Measurements from ENCODE around the gene FNBP1L. TPM values are rescaled to one million over a fixed set of nuclear protein-coding genes. Genes with fewer than 3 reads are reported as not detected.

FNBP1L gene
- total RNA-seq, 1 experiment from 2014 or later = 31.8 TPM

DNA sequence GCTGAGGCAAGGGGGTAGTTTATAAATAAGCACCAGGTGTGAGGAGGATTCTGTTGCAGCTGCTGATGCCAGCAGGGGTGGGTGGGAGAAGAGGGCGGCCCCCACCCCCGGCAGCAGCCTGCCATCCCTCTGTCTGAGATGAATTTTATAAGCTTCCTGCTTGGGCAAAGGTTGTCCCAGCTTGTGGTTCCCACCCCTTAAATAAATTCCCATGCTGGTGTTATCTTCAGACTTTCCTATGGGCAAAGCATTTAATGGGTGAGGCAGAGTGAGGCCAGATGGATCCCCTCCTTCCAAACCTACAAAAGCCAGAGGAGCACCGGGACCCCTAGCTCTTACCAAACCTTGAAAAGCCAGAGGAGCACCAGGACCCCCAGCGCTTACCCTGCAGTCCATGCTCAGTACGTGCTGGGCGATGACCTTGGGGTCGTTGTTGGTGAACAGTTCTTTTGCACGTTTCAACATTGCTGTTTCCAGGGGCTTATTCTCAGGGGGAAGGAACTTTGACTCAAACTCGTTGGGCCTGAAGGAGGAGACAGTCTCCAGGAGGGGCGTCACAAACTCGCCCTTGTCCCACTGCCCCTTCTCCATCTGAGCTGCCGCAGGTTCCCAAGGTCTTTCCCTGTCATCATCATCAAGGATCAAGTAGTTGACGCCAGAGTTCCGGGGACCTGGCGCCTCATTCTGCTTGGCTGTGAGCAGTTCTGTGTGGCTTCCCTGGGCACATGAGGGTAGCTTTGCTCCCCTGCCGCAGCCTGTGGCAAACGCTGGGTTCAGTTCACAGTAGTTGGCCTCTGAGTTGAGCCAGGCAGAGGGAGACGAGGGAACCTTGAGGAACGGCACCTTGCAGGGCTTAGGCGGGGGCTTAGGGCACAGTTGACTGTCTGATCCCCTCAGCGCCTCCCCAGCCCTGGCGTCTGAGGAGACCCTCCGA lies 134.3 kb downstream of the FNBP1L start:
- peaks cover 29% of the 10 kb centered on the region for H3K4me1 Mint-ChIP-seq (ENCODE audit: insufficient read depth, unreplicated experiment)
- TF ChIP-seq, protein P1, sequence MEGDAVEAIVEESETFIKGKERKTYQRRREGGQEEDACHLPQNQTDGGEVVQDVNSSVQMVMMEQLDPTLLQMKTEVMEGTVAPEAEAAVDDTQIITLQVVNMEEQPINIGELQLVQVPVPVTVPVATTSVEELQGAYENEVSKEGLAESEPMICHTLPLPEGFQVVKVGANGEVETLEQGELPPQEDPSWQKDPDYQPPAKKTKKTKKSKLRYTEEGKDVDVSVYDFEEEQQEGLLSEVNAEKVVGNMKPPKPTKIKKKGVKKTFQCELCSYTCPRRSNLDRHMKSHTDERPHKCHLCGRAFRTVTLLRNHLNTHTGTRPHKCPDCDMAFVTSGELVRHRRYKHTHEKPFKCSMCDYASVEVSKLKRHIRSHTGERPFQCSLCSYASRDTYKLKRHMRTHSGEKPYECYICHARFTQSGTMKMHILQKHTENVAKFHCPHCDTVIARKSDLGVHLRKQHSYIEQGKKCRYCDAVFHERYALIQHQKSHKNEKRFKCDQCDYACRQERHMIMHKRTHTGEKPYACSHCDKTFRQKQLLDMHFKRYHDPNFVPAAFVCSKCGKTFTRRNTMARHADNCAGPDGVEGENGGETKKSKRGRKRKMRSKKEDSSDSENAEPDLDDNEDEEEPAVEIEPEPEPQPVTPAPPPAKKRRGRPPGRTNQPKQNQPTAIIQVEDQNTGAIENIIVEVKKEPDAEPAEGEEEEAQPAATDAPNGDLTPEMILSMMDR (IDR thresholded peaks at IDR 0.05; ENCODE audit: unreplicated experiment) = no peak

DNA sequence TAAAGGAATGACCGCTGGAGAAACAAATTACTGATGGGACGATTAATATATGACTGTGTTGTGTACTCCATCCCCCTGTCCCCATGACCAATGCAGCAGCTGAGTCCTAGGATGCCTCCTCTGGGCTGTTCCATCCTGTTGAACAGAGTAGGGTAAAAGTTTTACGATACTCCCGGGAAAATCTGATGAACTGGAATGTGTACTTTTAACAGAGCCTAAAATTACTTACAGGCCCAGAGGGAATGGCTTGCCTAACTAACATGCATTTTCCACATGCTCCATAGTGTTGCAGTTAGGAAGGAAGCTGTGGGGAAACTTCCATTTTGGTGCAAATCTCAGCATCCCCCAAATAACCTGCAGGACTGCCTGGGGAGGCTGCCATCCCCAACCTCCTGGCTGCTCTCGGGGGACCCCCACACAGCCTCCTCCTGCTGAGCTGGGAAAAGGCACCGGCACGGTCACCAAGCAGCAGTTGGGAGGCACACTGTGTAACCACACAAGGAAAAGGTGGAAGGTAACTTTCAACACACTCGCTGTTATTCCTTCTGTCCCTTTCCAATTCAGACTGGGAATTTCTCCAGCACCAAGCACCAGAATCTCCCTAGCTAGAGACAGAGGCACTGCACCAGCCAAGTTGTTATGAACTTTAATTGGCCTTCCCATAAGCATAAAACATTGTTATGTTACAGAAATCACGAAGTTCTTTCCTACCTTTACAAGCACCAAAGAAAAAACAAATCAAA lies 136.5 kb downstream of the FNBP1L start:
- peaks cover 34% of the 10 kb centered on the region for H3K4me1 Mint-ChIP-seq (ENCODE audit: insufficient read depth, unreplicated experiment)
- peak overlapping the region; percentile 95 for H3K27ac Mint-ChIP-seq (ENCODE audit: low read depth, unreplicated experiment)
- TF ChIP-seq, protein P1 (IDR thresholded peaks at IDR 0.05; ENCODE audit: unreplicated experiment) = no peak
- intact Hi-C loops (cut with micrococcal nuclease) = no loop called here
- BruUV-seq (replicated peaks) = no TSS peak
- no peak for DNase-seq (ENCODE audit: unreplicated experiment)
- no peaks in the 10 kb centered on the region for H3K9me3 Mint-ChIP-seq (ENCODE audit: unreplicated experiment)
- peaks cover 84% of the 10 kb centered on the region for H3K36me3 Mint-ChIP-seq (ENCODE audit: insufficient read depth, unreplicated experiment)
- H3K4me3 Mint-ChIP-seq (ENCODE audit: unreplicated experiment) = peak overlapping the region; percentile 73
- ChIA-PET POLR2A (interaction anchor here (0.7 to 3.3 kb wide), 17 partner anchors 10 to 259 kb away, joined by 3 to 20 read pairs (median 5); no protein-coding TSS in a partner anchor), CTCF (interaction anchor here (0.8 to 1.0 kb wide), 2 partner anchors 8 to 138 kb away, joined by 3 to 4 read pairs; no protein-coding TSS in a partner anchor)
- H3K27me3 Mint-ChIP-seq (ENCODE audit: insufficient read depth, unreplicated experiment) = no peaks in the 10 kb centered on the region

More for the DNA sequence above, 134.3 kb downstream of the FNBP1L start:
- no peak overlapping the region for H3K4me3 Mint-ChIP-seq (ENCODE audit: unreplicated experiment)
- H3K27ac Mint-ChIP-seq (ENCODE audit: low read depth, unreplicated experiment) = no peak overlapping the region
- no peak for DNase-seq (ENCODE audit: unreplicated experiment)
- BruUV-seq (replicated peaks) = no TSS peak
- H3K36me3 Mint-ChIP-seq (ENCODE audit: insufficient read depth, unreplicated experiment) = peaks cover 69% of the 10 kb centered on the region
- no peaks in the 10 kb centered on the region for H3K9me3 Mint-ChIP-seq (ENCODE audit: unreplicated experiment)
- H3K27me3 Mint-ChIP-seq (ENCODE audit: insufficient read depth, unreplicated experiment) = no peaks in the 10 kb centered on the region
- intact Hi-C loops (cut with micrococcal nuclease) = no loop called here
- POLR2A ChIA-PET = interaction anchor here (0.6 to 3.3 kb wide), 8 partner anchors 14 to 642 kb away, joined by 3 to 12 read pairs (median 4); no protein-coding TSS in a partner anchor
- CTCF ChIA-PET = interaction anchor here (0.5 to 2.5 kb wide), 10 partner anchors 11 to 293 kb away, joined by 3 to 10 read pairs (median 4); no protein-coding TSS in a partner anchor

DNA sequence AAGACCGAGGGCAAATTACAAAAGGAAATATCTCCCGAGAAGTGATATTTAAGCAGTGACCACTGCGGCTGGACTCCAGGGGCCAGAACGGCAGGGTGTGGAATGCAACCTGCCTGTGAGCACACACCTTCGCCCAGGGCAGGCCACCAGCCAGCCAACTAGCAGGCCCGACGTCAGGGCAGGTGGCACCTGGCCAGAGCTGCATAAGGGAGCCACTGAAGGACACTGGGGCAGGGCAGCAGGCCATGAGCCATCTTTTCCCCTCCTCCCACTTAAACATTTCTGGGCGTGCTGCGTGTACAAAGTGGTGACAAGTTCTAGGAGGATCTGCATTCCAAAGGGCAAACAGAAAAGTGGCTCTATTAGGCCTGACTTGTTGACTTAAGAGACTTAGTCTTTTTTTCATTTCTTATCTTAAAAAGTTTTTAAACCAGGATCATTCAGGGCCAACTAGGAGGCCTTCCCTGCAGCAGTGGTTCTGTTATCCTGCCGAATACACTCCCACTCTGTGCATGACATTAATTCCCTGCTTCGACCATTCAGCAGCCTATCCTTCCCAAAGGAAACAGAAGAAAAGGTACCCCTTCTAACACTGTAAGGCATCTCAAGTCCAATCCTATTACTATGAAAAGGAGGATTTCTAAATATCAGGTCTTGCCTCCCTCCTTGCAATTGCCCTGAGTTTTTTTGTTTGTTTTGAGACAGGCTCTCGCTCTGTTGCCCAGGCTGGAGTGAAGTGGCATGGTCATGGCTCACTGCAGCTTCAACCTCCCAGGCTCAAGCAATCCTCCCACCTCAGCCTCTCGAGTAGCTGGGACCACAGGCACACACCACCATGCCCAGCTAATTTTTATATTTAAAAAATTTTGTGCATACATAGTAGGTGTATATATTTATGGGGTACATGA lies 137.4 kb downstream of the FNBP1L start:
- peaks cover 84% of the 10 kb centered on the region for H3K36me3 Mint-ChIP-seq (ENCODE audit: insufficient read depth, unreplicated experiment)
- ChIA-PET CTCF (interaction anchor here (0.7 to 0.8 kb wide), 3 partner anchors 44 to 606 kb away, joined by 3 to 4 read pairs (median 3); no protein-coding TSS in a partner anchor), POLR2A (interaction anchor here (0.7 to 3.0 kb wide), 19 partner anchors 9 to 261 kb away, joined by 3 to 20 read pairs (median 4); no protein-coding TSS in a partner anchor)
- H3K9me3 Mint-ChIP-seq (ENCODE audit: unreplicated experiment) = no peaks in the 10 kb centered on the region
- H3K4me3 Mint-ChIP-seq (ENCODE audit: unreplicated experiment) = peak overlapping the region; percentile 73
- intact Hi-C loops (cut with micrococcal nuclease) = no loop called here
- no peaks in the 10 kb centered on the region for H3K27me3 Mint-ChIP-seq (ENCODE audit: insufficient read depth, unreplicated experiment)
- peak overlapping the region; percentile 95 for H3K27ac Mint-ChIP-seq (ENCODE audit: low read depth, unreplicated experiment)
- peak; percentile 85 for DNase-seq (ENCODE audit: unreplicated experiment)
- TF ChIP-seq, protein P1 (IDR thresholded peaks at IDR 0.05; ENCODE audit: unreplicated experiment) = no peak
- BruUV-seq (replicated peaks) = no TSS peak
- peaks cover 34% of the 10 kb centered on the region for H3K4me1 Mint-ChIP-seq (ENCODE audit: insufficient read depth, unreplicated experiment)

All from MCF 10A (cell line).